GM10847 (cell line): ENCODE results near the gene HIC2.
"Not testable (repeated sequence)": the region's sequence is repeated elsewhere in the genome, so short reads cannot be mapped to it uniquely, and the experiment has no call there.

Source experiments
- POLR2A ChIP-seq: IDR thresholded peaks from 2 replicates; pipeline ENCODE4 v1.6.1; 2011; ENCODE audit not compliant: insufficient read length; ENCODE audit errors: extremely low read depth

HIC2 gene

DNA sequence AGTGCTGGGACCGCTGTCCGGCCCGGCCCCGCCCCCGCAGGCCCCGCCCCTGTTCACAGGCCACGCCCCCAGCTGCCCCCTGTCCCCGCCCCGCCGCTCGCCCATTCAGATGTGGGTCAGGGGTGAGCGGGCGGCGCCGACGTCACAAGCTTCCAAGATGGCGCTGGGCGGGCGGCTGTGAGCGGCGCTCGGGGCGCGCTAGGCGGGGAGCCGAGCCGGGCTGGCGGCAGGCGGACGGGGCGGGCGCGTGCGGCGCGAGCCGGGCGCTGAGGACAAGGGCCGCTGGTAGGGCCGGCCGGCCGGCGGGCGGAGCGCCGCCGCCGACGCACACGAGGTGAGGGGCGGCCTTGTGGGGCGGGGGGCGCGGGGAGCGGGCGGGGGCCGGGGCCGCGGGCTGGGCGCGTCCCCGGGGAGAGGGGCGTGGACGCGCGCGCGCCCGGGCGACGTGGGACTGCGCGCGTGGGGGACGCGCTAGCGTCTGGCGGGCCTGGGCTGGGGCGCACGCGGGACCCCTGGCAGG lies at the start of gene HIC2:
Gene HIC2 (plus strand): TSS at position 145 of the 520 bp plus-strand sequence. CDS start 25,461 bp downstream, outside the sequence.
- not testable (repeated sequence) for TF ChIP-seq POLR2A

DNA sequence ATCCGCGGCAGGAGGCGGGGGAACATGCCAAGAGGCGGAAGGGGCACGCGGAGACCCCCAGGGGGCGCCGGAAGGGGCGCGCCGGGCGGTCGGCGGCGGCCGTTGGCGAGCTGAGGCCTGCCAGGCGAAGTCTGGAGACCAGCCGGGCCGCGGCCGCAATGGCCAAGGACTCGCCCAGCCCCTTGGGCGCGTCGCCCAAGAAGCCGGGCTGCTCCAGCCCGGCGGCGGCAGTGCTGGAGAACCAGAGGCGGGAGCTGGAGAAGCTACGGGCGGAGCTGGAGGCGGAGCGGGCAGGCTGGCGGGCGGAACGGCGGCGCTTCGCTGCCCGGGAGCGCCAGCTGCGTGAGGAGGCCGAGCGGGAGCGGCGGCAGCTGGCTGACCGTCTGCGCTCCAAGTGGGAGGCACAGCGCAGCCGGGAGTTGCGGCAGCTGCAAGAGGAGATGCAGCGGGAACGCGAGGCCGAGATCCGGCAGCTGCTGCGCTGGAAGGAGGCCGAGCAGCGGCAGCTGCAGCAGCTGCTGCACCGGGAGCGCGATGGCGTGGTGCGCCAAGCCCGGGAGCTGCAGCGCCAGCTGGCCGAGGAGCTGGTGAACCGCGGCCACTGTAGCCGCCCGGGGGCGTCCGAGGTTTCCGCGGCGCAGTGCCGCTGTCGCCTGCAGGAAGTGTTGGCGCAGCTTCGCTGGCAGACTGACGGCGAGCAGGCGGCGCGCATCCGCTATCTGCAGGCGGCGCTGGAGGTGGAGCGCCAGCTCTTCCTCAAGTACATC lies 33.3 kb upstream of the HIC2 start, which contains the start of gene RIMBP3B:
Gene RIMBP3B (plus strand): TSS at position 51 of the 767 bp plus-strand sequence. CDS start 108 bp downstream, at position 159.
- not testable (repeated sequence) for TF ChIP-seq POLR2A

DNA sequence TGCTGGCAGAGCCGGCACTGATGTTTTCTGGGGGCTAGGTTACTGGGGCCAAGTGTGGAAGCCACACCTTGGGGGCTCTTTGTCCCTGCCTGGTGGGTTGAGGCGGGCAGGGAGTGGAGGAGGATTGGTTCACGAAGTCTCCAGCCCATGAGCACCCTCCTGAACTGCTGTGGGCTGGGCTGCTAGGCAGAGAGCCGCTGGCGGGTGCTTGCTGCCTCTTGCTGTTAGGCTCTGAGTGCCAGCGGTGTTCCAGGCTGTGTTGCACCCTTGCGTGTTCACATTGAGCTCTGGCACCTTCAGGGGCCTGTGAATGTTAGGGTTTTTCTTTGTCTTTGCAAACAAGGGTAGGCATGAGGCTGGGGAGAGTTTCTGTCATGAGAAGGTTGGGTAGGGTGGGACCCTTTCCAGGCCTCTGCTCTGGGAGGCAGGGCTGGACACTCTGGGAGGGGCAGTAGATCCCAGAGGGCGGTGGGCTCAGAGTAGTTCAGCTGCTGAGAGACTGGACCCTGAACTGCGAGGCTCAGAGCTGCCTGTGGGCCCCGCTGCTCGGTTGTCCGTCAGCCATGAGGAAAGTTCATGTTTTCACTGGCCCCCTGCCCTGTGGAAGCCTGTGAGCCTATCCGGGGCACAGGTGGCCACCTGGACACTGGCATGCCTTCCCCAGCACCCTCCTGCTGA lies 26.0 kb downstream of the HIC2 start:
- no peak for TF ChIP-seq POLR2A

DNA sequence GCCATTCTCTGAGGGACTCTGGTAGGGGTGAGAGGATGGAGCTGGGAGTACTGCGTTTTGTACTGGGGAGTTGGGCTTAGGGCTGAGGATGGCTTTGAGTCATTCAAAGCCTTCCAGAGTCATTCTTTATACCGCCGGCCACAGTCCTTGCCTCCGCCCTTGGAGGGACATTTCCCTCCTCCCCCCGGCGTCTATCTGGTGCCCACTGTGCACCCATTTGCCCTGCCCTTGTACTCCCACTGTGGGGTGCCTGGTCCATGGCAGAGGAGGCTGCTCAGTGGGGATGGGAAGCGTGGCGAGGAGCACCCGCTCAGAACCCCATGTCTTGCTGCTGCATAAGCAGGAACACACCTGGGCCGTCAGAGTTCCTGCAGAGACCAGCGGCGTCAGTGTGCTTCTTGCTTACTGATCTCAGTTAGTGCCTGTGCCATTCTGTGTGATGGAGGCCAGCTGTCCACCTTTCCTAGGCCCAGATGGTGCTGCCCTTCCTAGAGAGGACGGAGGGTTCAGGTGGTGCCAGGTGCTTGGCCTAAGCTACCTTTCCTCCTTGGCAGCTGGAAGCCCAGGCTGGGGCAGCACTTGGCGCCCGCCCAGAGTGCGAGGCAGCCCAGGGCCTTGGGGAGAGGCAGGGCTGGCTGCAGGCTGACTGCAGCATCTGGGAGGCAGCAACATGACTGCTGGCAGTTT lies 26.7 kb downstream of the HIC2 start:
- no peak for TF ChIP-seq POLR2A

DNA sequence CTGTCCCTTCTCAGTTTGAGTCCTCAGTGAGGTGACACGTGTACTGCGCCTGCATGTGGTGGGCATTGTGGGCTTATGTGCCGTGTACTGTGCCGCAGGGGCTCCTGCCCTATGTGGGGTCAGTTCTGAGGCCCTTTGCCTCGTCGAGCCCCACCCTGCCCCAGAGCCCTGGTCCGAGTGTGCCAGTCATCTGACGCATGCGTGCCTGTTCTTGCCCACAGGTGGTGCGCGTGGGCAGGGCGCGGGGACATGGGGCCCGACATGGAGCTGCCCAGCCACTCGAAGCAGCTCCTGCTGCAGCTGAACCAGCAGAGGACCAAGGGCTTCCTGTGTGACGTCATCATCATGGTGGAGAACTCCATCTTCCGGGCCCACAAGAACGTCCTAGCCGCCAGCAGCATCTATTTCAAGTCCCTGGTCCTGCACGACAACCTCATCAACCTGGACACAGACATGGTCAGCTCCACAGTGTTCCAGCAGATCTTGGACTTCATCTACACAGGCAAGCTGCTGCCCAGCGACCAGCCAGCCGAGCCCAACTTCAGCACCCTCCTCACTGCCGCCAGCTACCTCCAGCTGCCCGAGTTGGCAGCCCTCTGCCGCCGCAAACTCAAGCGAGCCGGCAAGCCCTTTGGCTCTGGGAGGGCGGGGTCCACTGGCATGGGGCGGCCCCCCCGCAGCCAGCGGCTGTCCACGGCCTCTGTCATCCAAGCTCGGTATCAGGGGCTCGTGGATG lies 27.7 kb downstream of the HIC2 start:
- TF ChIP-seq POLR2A, result no peak

DNA sequence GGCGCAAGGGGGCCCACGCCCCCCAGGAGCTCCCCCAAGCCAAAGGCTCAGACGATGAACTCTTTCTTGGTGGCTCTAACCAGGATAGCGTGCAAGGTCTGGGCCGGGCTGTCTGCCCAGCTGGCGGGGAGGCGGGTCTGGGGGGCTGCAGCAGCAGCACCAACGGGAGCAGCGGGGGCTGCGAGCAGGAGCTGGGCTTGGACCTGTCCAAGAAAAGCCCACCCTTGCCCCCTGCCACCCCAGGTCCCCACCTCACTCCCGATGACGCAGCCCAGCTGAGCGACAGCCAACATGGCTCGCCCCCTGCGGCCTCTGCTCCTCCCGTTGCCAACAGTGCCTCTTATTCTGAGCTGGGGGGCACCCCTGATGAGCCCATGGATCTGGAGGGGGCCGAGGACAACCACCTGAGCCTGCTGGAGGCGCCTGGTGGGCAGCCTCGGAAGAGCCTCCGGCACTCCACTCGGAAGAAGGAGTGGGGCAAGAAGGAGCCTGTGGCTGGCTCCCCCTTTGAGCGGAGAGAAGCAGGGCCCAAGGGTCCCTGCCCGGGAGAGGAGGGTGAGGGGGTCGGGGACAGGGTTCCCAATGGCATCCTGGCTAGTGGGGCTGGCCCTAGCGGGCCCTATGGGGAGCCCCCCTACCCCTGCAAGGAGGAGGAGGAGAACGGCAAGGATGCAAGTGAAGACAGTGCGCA lies 28.4 kb downstream of the HIC2 start:
- TF ChIP-seq POLR2A, result no peak

- TF ChIP-seq POLR2A, result no peak
These were observed 29.1 kb downstream of the HIC2 start for GRCh38 chr22:21446128-21446826.

GRCh38 chr22:21446827-21447690 lies 29.9 kb downstream of the HIC2 start:
- no peak for TF ChIP-seq POLR2A

DNA sequence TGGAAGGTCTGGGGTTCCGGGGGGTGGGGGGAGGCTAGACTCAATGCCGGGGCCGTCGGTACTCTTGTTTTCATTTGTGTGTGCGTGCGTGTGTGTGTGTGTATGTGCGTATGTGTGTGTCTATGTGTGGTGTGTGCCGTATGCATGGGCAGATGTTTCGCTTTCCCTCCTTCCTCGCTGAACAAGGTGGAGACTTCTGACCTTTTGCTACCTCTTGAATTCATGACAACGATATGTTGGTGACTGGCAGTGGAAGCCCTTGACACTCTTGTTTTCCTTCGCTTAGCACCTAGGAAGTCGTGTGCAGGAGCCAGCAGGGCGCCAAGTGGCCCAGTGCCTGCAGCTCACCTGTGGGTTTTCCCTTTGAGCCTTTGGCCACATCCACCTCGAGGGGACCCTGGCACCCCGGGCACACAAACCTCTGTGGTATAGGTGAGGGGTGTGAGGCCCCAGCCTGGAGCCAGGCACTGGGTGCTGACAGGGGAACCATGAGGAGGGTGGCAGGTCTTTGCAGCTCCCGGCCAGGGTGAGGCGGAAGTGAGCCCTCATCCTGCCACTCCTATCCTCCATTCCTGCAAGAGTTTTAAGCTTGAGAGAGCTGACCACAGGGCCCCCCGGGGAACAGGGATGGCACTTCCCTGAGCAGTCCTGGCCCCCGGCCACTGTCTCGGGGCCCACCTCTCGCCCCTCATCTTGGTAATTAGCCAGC lies 30.7 kb downstream of the HIC2 start:
- TF ChIP-seq POLR2A, result no peak

DNA sequence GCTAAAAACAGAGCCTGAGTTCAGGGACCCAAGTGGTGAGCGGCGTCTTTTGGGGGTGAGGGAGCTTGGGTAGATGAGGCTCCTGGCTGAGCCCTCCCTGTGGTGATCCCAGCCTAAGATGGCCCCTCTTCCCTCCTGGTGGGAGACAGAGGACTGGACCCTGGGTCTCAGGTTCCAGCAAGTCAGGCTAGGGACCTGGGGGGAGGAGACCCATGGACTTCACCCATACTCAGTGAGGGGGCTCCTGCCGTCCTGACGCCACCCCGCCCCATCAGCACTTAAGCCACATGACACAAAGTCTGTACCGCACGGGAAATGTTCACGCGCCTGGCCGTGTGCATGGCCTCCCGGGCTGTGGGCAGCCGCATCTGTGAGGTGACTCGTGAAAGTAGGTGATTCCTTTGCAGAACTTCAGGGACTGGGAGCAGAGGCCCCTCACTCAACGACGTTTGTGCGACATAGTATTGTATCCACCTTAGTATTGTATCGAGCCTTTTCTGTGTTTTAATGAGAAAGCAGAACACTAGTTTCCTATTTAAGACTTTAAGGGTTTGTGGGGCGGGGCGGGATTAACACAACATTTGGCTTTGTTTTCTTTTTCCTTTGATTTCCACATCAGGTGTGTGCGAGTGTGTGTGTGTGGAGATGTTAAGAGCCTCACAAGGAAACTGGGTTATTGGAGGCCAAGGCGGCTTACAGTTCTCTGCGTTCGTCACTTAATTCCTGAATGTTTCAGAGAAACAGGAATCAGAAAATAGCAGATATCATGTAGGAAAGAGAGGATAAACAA lies 31.7 kb downstream of the HIC2 start:
- no peak for TF ChIP-seq POLR2A

GRCh38 chr22:21449531-21450319 lies 32.6 kb downstream of the HIC2 start:
- TF ChIP-seq POLR2A, result no peak
